Activated CD8-positive, alpha-beta T cell treated with anti-CD3 and anti-CD28 coated beads, Interleukin-2, amount 10 ng/mL, durations not matched to agents 7 days and 5 days (primary cell): Measurements from ENCODE around the gene INHBB. TPM values are rescaled to one million over a fixed set of nuclear protein-coding genes. Genes with fewer than 3 reads are reported as not detected.

Source experiments
- ATAC-seq: fragments of 150-1000 bp; cut with Tn5 transposase; one replicate; pipeline ENCODE4 v1.10.0; 2021; ENCODE audit warnings: moderate library complexity
- CTCF ChIA-PET: fragments of 350-600 bp; sonication (Branson Sonifier 250); formaldehyde crosslinking; loops from one replicate; lab custom pipeline; 2021; ENCODE audit warnings: antibody characterized with exemption; lab: Charles Lee
- POLR2A ChIA-PET: fragments of 350-600 bp; sonication (Branson Sonifier 250); formaldehyde crosslinking; loops from one replicate; lab custom pipeline; 2021; ENCODE audit warnings: antibody characterized with exemption; lab: Charles Lee
- DNase-seq: peaks from one replicate; pipeline ENCODE4 v3.0.0-alpha.2; 2020
- H3K27ac Mint-ChIP-seq: one replicate; pipeline ENCODE4 v1.8.0; 2021; ENCODE audit warnings: mild to moderate bottlenecking, mixed read lengths
- H3K27me3 Mint-ChIP-seq: one replicate; pipeline ENCODE4 v1.8.0; 2021; ENCODE audit warnings: low read depth, mixed read lengths
- H3K36me3 Mint-ChIP-seq: one replicate; pipeline ENCODE4 v1.8.0; 2021; ENCODE audit warnings: low read depth, mixed read lengths
- H3K4me1 Mint-ChIP-seq: one replicate; pipeline ENCODE4 v1.8.0; 2021; ENCODE audit warnings: low read depth, mixed read lengths
- H3K4me3 Mint-ChIP-seq: one replicate; pipeline ENCODE4 v1.8.0; 2021; ENCODE audit warnings: mild to moderate bottlenecking, mixed read lengths
- H3K9me3 Mint-ChIP-seq: one replicate; pipeline ENCODE4 v1.8.0; 2022; ENCODE audit warnings: mixed read lengths; ENCODE audit not compliant: insufficient read depth
- total RNA-seq, 2 experiments: library from RNA; stranded (reverse); gene quantifications; one replicate each; pipeline ENCODE4 v1.2.3, GENCODE V29; 2021

Gene INHBB
- total RNA-seq, 2 experiments from 2014 or later, result not detected

- no peak for DNase-seq
- ChIA-PET POLR2A (no interaction called here), CTCF (no interaction called here)
- H3K36me3 Mint-ChIP-seq, result no peaks in the 10 kb centered on the region
- ATAC-seq, result no peak
- H3K27ac Mint-ChIP-seq, result no peak overlapping the region
- H3K4me1 Mint-ChIP-seq, result peaks cover 13% of the 10 kb centered on the region
- no peaks in the 10 kb centered on the region for H3K9me3 Mint-ChIP-seq
- peaks cover 40% of the 10 kb centered on the region for H3K27me3 Mint-ChIP-seq
- H3K4me3 Mint-ChIP-seq, result no peak overlapping the region
Measured at GRCh38 chr2:120350801-120351320, 4.9 kb downstream of the INHBB start.

DNA sequence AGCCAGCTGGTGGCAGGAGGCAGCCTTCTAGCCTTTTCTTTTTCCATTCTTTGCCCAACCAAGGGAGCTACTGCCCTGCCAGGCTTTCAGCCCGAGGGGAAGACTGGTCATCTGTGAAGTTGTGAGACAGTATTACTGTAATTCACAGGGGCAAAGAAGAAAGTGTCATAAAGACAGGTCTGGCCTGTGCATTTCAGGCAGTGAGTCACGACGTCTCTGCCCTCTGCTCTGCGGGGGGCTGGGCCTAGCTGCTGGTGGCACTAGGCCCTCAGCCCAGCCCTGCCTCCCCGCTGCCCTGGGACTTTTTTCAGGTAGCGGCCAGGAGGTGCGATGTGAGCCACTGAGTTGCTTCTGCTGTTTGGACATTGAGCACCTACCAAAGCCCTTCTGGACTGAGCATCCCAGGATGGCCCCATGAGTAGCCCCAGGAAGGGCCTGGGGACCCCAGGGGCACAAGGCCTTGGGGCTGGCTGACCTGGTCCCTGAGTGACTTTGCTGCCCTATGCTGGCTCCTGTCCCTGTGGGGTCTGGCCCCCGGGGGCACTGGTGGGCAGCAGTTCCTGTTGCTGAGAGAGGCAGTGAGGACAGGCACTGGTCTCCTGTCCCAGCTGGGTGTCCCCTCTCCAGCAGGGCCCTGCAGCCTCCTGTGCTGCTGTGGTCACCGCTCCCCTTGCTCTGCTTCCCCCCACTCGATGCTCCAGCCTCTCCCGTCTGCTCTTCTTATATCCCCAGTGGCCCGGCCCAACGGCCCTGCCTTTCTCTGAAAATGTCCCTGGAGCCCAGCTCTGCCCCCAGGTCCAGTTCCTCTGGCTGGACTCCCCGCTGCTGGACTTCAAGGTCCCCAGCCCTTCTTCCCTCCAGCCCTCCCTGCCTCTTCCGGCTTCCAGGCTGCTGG, 7.0 kb downstream of the INHBB start:
- H3K27me3 Mint-ChIP-seq, result peaks cover 26% of the 10 kb centered on the region
- POLR2A ChIA-PET, result no interaction called here
- peaks cover under 1% of the 10 kb centered on the region for H3K4me1 Mint-ChIP-seq
- CTCF ChIA-PET, result no interaction called here
- ATAC-seq, result no peak
- H3K27ac Mint-ChIP-seq, result no peak overlapping the region
- no peak overlapping the region for H3K4me3 Mint-ChIP-seq
- H3K9me3 Mint-ChIP-seq, result no peaks in the 10 kb centered on the region
- no peaks in the 10 kb centered on the region for H3K36me3 Mint-ChIP-seq
- DNase-seq, result no peak

- H3K36me3 Mint-ChIP-seq, result no peaks in the 10 kb centered on the region
- ChIA-PET POLR2A (no interaction called here), CTCF (no interaction called here)
- H3K9me3 Mint-ChIP-seq, result no peaks in the 10 kb centered on the region
- no peak for DNase-seq
- no peak for ATAC-seq
- no peaks in the 10 kb centered on the region for H3K4me1 Mint-ChIP-seq
- peaks cover 20% of the 10 kb centered on the region for H3K27me3 Mint-ChIP-seq
- H3K27ac Mint-ChIP-seq, result no peak overlapping the region
- no peak overlapping the region for H3K4me3 Mint-ChIP-seq
Measured at GRCh38 chr2:120353591-120353898, 7.6 kb downstream of the INHBB start.

- no peaks in the 10 kb centered on the region for H3K4me1 Mint-ChIP-seq
- no peaks in the 10 kb centered on the region for H3K9me3 Mint-ChIP-seq
- H3K27me3 Mint-ChIP-seq, result peaks cover 16% of the 10 kb centered on the region
- ChIA-PET POLR2A (no interaction called here), CTCF (no interaction called here)
- DNase-seq (no peak), ATAC-seq (no peak)
- H3K36me3 Mint-ChIP-seq, result no peaks in the 10 kb centered on the region
- no peak overlapping the region for H3K4me3 Mint-ChIP-seq
- no peak overlapping the region for H3K27ac Mint-ChIP-seq
Measured at GRCh38 chr2:120353931-120354330, 8.0 kb downstream of the INHBB start.

- no peaks in the 10 kb centered on the region for H3K9me3 Mint-ChIP-seq
- no peaks in the 10 kb centered on the region for H3K36me3 Mint-ChIP-seq
- H3K27ac Mint-ChIP-seq, result no peak overlapping the region
- DNase-seq (no peak), ATAC-seq (no peak)
- ChIA-PET CTCF (no interaction called here), POLR2A (no interaction called here)
- H3K4me3 Mint-ChIP-seq, result no peak overlapping the region
- no peaks in the 10 kb centered on the region for H3K4me1 Mint-ChIP-seq
- peaks cover 11% of the 10 kb centered on the region for H3K27me3 Mint-ChIP-seq
Measured at GRCh38 chr2:120354467-120354866, 8.5 kb downstream of the INHBB start.

DNA sequence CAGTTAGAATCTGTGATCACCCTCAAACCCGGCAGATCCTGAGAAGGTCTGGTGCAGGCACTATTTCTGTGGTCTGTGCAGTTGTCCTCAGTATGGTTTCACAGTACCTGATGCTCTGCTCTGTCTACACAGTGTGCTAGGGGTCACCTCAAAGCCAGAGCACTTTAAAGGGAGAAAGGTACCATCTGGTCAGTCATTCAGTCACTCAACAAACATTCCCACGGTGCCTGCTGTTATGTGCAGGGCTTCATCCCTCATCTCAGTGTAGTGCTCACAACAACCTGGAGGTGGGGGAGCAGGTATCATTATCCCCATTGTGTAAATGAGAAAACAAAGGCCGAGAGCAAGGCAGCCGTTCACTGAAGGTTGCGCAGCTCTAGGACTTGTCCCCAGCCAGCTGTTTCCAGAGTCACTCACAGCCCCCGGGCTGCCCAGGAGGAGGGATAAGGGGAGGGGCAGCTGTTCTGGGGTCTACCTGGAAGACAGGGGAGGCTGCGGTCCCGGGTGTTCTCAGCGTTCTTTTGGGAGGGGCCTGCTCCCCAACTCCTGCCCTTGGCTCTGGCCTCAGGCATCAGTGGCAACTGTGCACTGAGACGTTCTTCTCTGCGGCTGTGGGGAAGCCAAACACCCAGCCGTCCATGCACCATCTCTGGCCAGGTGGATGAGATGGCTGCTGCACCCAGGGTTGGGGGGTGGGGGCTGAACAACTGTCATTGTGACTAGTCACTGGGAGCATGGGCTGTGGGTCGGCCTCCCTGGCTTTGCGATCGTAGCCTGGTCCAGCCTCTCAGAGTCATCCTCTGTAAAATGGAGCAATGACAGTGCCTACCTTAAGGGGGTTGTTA, 9.2 kb downstream of the INHBB start:
- no peak for ATAC-seq
- Mint-ChIP-seq H3K27me3 (peaks cover 5% of the 10 kb centered on the region), H3K36me3 (no peaks in the 10 kb centered on the region), H3K4me1 (no peaks in the 10 kb centered on the region), H3K4me3 (no peak overlapping the region), H3K27ac (no peak overlapping the region), H3K9me3 (no peaks in the 10 kb centered on the region)
- DNase-seq, result no peak
- ChIA-PET CTCF (no interaction called here), POLR2A (no interaction called here)

- Mint-ChIP-seq H3K4me1 (no peaks in the 10 kb centered on the region), H3K27ac (no peak overlapping the region), H3K36me3 (no peaks in the 10 kb centered on the region), H3K27me3 (no peaks in the 10 kb centered on the region), H3K4me3 (no peak overlapping the region), H3K9me3 (no peaks in the 10 kb centered on the region)
- ChIA-PET CTCF (no interaction called here), POLR2A (no interaction called here)
- ATAC-seq (no peak), DNase-seq (no peak)
Measured at GRCh38 chr2:120355780-120356266, 9.9 kb downstream of the INHBB start.

GRCh38 chr2:120357768-120358167, 11.8 kb downstream of the INHBB start:
- POLR2A ChIA-PET, result no interaction called here
- Mint-ChIP-seq H3K9me3 (no peaks in the 10 kb centered on the region), H3K36me3 (no peaks in the 10 kb centered on the region), H3K4me3 (no peak overlapping the region), H3K27ac (no peak overlapping the region), H3K27me3 (no peaks in the 10 kb centered on the region), H3K4me1 (no peaks in the 10 kb centered on the region)
- no peak for DNase-seq
- CTCF ChIA-PET, result no interaction called here
- no peak for ATAC-seq

DNA sequence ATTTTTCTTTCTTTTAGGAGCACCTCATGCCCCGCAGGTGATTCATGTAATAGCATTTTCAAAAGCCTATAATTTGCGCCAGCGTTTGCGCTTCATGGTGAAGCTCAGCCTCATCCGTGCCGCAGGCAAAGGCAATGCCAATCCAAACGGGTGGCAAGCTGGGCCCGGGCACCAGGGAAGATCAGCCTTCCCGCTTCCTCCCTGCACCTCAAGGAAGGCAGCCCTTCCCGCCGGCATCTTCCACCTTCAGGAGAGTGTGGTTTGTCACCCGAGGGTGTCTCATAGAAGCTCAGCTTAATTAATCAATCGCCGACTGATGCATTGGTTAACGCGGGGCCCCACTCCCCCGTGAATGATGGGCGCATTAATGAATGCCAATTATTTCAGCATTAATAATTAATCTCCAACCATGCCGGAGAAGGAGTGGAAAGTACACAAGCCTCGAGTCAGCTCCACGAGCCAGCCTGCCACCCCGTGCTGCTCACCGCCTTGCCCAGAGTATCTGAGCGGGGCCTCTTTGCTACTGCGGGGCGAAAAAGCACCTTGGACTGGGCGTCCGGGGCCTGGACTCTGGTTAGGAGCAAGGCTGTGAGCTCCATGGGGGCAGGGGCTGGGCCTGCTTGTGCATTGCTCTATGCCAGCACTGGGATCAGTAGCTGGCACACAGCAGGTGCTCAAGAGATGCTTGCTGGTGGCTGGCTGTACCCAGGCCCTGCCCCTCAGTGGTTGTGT, 13.0 kb downstream of the INHBB start:
- POLR2A ChIA-PET, result no interaction called here
- no peaks in the 10 kb centered on the region for H3K27me3 Mint-ChIP-seq
- H3K4me1 Mint-ChIP-seq, result no peaks in the 10 kb centered on the region
- H3K36me3 Mint-ChIP-seq, result no peaks in the 10 kb centered on the region
- CTCF ChIA-PET, result interaction anchor here (1.1 kb wide), 1 partner anchor 11 kb away, joined by 3 read pairs; no protein-coding TSS in a partner anchor
- no peak overlapping the region for H3K27ac Mint-ChIP-seq
- DNase-seq, result no peak
- no peak overlapping the region for H3K4me3 Mint-ChIP-seq
- H3K9me3 Mint-ChIP-seq, result no peaks in the 10 kb centered on the region
- no peak for ATAC-seq

GRCh38 chr2:120360307-120360855, 14.4 kb downstream of the INHBB start:
- no peak overlapping the region for H3K27ac Mint-ChIP-seq
- no peaks in the 10 kb centered on the region for H3K27me3 Mint-ChIP-seq
- no peak overlapping the region for H3K4me3 Mint-ChIP-seq
- no peaks in the 10 kb centered on the region for H3K9me3 Mint-ChIP-seq
- CTCF ChIA-PET, result no interaction called here
- H3K36me3 Mint-ChIP-seq, result no peaks in the 10 kb centered on the region
- ATAC-seq (no peak), DNase-seq (no peak)
- H3K4me1 Mint-ChIP-seq, result no peaks in the 10 kb centered on the region
- POLR2A ChIA-PET, result no interaction called here

GRCh38 chr2:120362926-120363325, 17.0 kb downstream of the INHBB start:
- Mint-ChIP-seq H3K36me3 (no peaks in the 10 kb centered on the region), H3K4me1 (no peaks in the 10 kb centered on the region), H3K9me3 (no peaks in the 10 kb centered on the region), H3K27ac (no peak overlapping the region), H3K4me3 (no peak overlapping the region), H3K27me3 (no peaks in the 10 kb centered on the region)
- no peak for ATAC-seq
- DNase-seq, result no peak
- POLR2A ChIA-PET, result no interaction called here
- CTCF ChIA-PET, result no interaction called here
